ENCODE measurements around the gene GSTCD.

GSTCD gene

DNA sequence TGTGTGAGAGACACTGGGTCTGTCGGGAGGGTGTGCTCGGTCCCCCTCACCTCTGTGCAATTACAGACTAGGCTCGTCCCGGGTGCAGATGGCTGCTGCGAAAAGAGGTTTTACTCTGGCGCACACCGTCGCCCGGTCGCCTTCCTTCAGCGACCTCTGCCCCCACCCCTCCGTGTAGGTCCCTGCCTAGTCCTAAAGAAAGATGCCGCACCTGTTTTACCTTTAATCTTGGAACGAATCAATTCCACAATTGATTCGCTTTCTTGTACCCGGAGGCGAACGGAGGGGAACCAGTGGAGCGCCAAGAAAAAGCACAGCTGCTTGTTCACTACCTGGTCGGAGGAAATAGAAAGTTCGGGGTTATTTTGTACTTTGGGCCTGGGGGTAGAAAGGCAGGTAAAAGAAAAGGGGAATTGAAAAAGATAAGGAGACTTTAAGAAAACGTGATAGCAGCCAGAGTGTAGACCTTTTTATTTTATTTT lies 187.9 kb downstream of the GSTCD start:
- DNase-seq, result no peak

Measured in NCI-H1105 treated with DMSO at 0.1 percent for 48 hours (cell line).